NT2/D1 (cell line): ENCODE measurements around the gene MOB2.

Source experiments
- YY1 ChIP-seq: IDR thresholded peaks from 2 replicates; pipeline ENCODE4 v1.6.1; 2011; ENCODE audit not compliant: insufficient read length, insufficient read depth
- ZNF274 ChIP-seq: IDR thresholded peaks from 2 replicates; pipeline ENCODE4 v1.6.1; 2011; ENCODE audit warnings: mild to moderate bottlenecking, low read depth, low read length

- TF ChIP-seq ZNF274 (no peak), YY1 (no peak)
Observed at GRCh38 chr11:1532014-1532586, 45.5 kb upstream of the MOB2 start.
